Mesodermal cell (in vitro differentiated cells): ENCODE measurements around the gene NDUFAF5.

ENCODE experiments used
- H3K27ac ChIP-seq: 2 replicates; pipeline ENCODE4 v1.7.0; 2013; ENCODE audit warnings: mild to moderate bottlenecking, low read depth, low read length, moderate library complexity; ENCODE audit not compliant: severe bottlenecking
- H3K36me3 ChIP-seq: 2 replicates; pipeline ENCODE4 v1.7.1; 2013; ENCODE audit warnings: mild to moderate bottlenecking, low read length, moderate library complexity; ENCODE audit not compliant: control insufficient read depth, insufficient read depth
- H3K4me1 ChIP-seq: one replicate; pipeline ENCODE4 v1.7.1; 2013; ENCODE audit warnings: mild to moderate bottlenecking, low read length; ENCODE audit not compliant: insufficient read depth, control insufficient read depth, poor library complexity, severe bottlenecking
- H3K4me3 ChIP-seq: 2 replicates; pipeline ENCODE4 v1.7.0; 2013; ENCODE audit warnings: low read length, control low read depth, mild to moderate bottlenecking; ENCODE audit not compliant: insufficient read depth, poor library complexity, severe bottlenecking; ENCODE audit errors: extremely low read depth
- H3K9me3 ChIP-seq: 2 replicates; pipeline ENCODE4 v1.7.1; 2013; ENCODE audit warnings: mild to moderate bottlenecking, low read length, moderate library complexity; ENCODE audit not compliant: control insufficient read depth
- WGBS, 2 experiments: methylation state at CpG; one replicate each; pipeline ENCODE4 v1.1.5; 2013; ENCODE audit warnings: missing lambda C conversion rate in 2 of 2; ENCODE audit not compliant: insufficient coverage in 2 of 2; 5-methylcytosine and 5-hydroxymethylcytosine counted together

NDUFAF5 gene

GRCh38 chr20:13870170-13870748 lies 85.4 kb downstream of the NDUFAF5 start:
- peaks cover 17% of the 10 kb centered on the region for H3K4me1 ChIP-seq
- H3K9me3 ChIP-seq: no peaks in the 10 kb centered on the region
- H3K36me3 ChIP-seq: no peaks in the 10 kb centered on the region
- no peak overlapping the region for H3K27ac ChIP-seq
- WGBS, 2 experiments: 77 to 87% methylated on average over 2 to 3 of the region's 4 CpGs
- H3K4me3 ChIP-seq: no peak overlapping the region
